Activated CD4-positive, alpha-beta T cell treated with anti-CD3 and anti-CD28 coated beads, Interleukin-2, amount 50 U/mL, for 24 hours (primary cell): ENCODE measurements around the gene CDH23.

Source experiments
- DNase-seq, 2 donors: peaks; one replicate each; pipeline ENCODE4 v3.0.0-alpha.2; 2020; ENCODE audit warnings: low read depth in 1 of 2, low spot score in 1 of 2

Gene CDH23

GRCh38 chr10:71784679-71785272, 388.1 kb downstream of the CDH23 start:
- DNase-seq: no peak

- DNase-seq: no peak
Measured at GRCh38 chr10:71788954-71789353, 392.2 kb downstream of the CDH23 start.

- DNase-seq: no peak
Measured at GRCh38 chr10:71789871-71790270, 393.2 kb downstream of the CDH23 start.

GRCh38 chr10:71790749-71791440, 394.2 kb downstream of the CDH23 start:
- no peak for DNase-seq

GRCh38 chr10:71795248-71795647, 398.5 kb downstream of the CDH23 start:
- no peak for DNase-seq

- no peak for DNase-seq
Measured at GRCh38 chr10:71796749-71797405, 400.2 kb downstream of the CDH23 start.

GRCh38 chr10:71797533-71798307, 401.0 kb downstream of the CDH23 start:
- no peak for DNase-seq

GRCh38 chr10:71798308-71798624, 401.5 kb downstream of the CDH23 start:
- DNase-seq: no peak

GRCh38 chr10:71799112-71799511, 402.4 kb downstream of the CDH23 start:
- DNase-seq: no peak

GRCh38 chr10:71799608-71800453, 403.1 kb downstream of the CDH23 start:
- no peak for DNase-seq

GRCh38 chr10:71801361-71801760, 404.6 kb downstream of the CDH23 start:
- no peak for DNase-seq

- no peak for DNase-seq
Measured at GRCh38 chr10:71802235-71802634, 405.5 kb downstream of the CDH23 start.

- DNase-seq: no peak
Measured at GRCh38 chr10:71802715-71803488, 406.2 kb downstream of the CDH23 start.

GRCh38 chr10:71804077-71804476, 407.4 kb downstream of the CDH23 start:
- no peak for DNase-seq

- DNase-seq: no peak
Measured at GRCh38 chr10:71805776-71806703, 409.3 kb downstream of the CDH23 start.

GRCh38 chr10:71806704-71807556, 410.2 kb downstream of the CDH23 start:
- DNase-seq: no peak

- no peak for DNase-seq
Measured at GRCh38 chr10:71807557-71808510, 411.1 kb downstream of the CDH23 start.
